Endothelial cell of umbilical vein (primary cell): ENCODE measurements around the gene INTS11. TPM values are rescaled to one million over a fixed set of nuclear protein-coding genes. Genes with fewer than 3 reads are reported as not detected.

ENCODE experiments used
- BruUV-seq: library from RNA; stranded (reverse); fragments of 400-500 nt; replicated peaks from 2 replicates; lab custom pipeline; 2021; lab: Mats Ljungman, UMichigan
- CTCF ChIA-PET: fragments of 300-600, 350-600 bp; sonication (Branson Sonifier 250); formaldehyde crosslinking; loops from one replicate; lab custom pipeline; 2021; ENCODE audit warnings: antibody characterized with exemption, inconsistent platforms; lab: Charles Lee
- POLR2A ChIA-PET: fragments of 300-600, 350-600 bp; sonication (Branson Sonifier 250); formaldehyde crosslinking; loops from one replicate; lab custom pipeline; 2021; ENCODE audit warnings: antibody characterized with exemption, inconsistent platforms; lab: Charles Lee
- DNase-seq: peaks from one replicate; pipeline ENCODE4 v3.0.0-alpha.2; 2011; ENCODE audit warnings: low read depth, low spot score
- FAIRE-seq: peaks from 2 replicates; lab custom pipeline; 2011; peaks lifted over from hg19 to GRCh38; lab: Jason Lieb, UNC
- H2AFZ ChIP-seq: 2 replicates; pipeline ENCODE4 v1.6.0; 2012; ENCODE audit warnings: low read depth, low read length, control low read depth, inconsistent platforms
- H3K27ac ChIP-seq: 2 replicates; pipeline ENCODE4 v1.5.1; 2011; ENCODE audit warnings: low read depth, mild to moderate bottlenecking, control low read depth, low read length, moderate library complexity; ENCODE audit not compliant: insufficient read depth
- H3K27me3 ChIP-seq, 2 experiments: 2 replicates each; pipeline versions ENCODE4 v1.6.0 to v1.6.1; 2011; ENCODE audit warnings: low read length in 2 of 2, mixed read lengths in 1 of 2; ENCODE audit not compliant: control insufficient read depth in 2 of 2, insufficient read depth in 2 of 2
- H3K36me3 ChIP-seq, 2 experiments: 2 replicates in 1 of 2; 3 replicates in 1 of 2; pipeline ENCODE4 v1.5.1; 2011; ENCODE audit warnings: low read length in 2 of 2, mild to moderate bottlenecking in 1 of 2, moderate library complexity in 1 of 2; ENCODE audit not compliant: control insufficient read depth in 2 of 2, insufficient read depth in 2 of 2; ENCODE audit errors: extremely low read depth in 1 of 2
- H3K4me1 ChIP-seq: 3 replicates; pipeline ENCODE4 v1.5.1; 2011; ENCODE audit warnings: mild to moderate bottlenecking, low read length; ENCODE audit not compliant: control insufficient read depth, insufficient read depth; ENCODE audit errors: extremely low read depth
- H3K4me2 ChIP-seq: 2 replicates; pipeline ENCODE4 v1.6.1; 2011; ENCODE audit warnings: low read length, control low read depth, mixed read lengths; ENCODE audit not compliant: insufficient read depth
- H3K4me3 ChIP-seq, 3 experiments: fragments of 200-600 bp in 1 of 3; sonication (generic), shearing (Covaris generic) in 1 of 3; replicated peaks in 1 of 3; 2 replicates each; pipeline ENCODE4 v1.5.1; 2011 to 2016; ENCODE audit warnings: control low read depth in 3 of 3, low read length in 3 of 3, mild to moderate bottlenecking in 2 of 3, inconsistent platforms in 1 of 3, low read depth in 1 of 3, moderate library complexity in 1 of 3; ENCODE audit not compliant: insufficient read depth in 1 of 3
- H3K79me2 ChIP-seq: 2 replicates; pipeline ENCODE4 v1.6.0; 2012; ENCODE audit warnings: low read length, inconsistent platforms; ENCODE audit not compliant: control insufficient read depth, insufficient read depth
- H3K9ac ChIP-seq: replicated peaks from 2 replicates; pipeline ENCODE3; 2011; ENCODE audit warnings: low read length, control low read depth; ENCODE audit not compliant: insufficient read depth; ENCODE audit errors: extremely low read depth
- H3K9me1 ChIP-seq: replicated peaks from 3 replicates; pipeline ENCODE4 v1.6.0; 2011; ENCODE audit warnings: mild to moderate bottlenecking, low read length; ENCODE audit not compliant: control insufficient read depth, insufficient read depth; ENCODE audit errors: extremely low read depth
- H3K9me3 ChIP-seq: replicated peaks from 2 replicates; pipeline ENCODE4 v1.5.1; 2012; ENCODE audit warnings: low read length, inconsistent platforms; ENCODE audit not compliant: control insufficient read depth, insufficient read depth
- H4K20me1 ChIP-seq: replicated peaks from 2 replicates; pipeline ENCODE3; 2011; ENCODE audit warnings: mild to moderate bottlenecking, low read length; ENCODE audit not compliant: control insufficient read depth, insufficient read depth; ENCODE audit errors: extremely low read depth
- EZH2 ChIP-seq: IDR thresholded peaks from 2 replicates; pipeline ENCODE4 v1.6.1; 2012; ENCODE audit warnings: borderline replicate concordance, low read depth, mild to moderate bottlenecking, moderate library complexity, low read length, inconsistent platforms; ENCODE audit not compliant: severe bottlenecking
- JUN ChIP-seq: IDR thresholded peaks from 2 replicates; pipeline ENCODE4 v1.6.1; 2011; ENCODE audit warnings: borderline replicate concordance, low read depth; ENCODE audit not compliant: insufficient read length, insufficient read depth
- dilution Hi-C: fragments of 300-500 bp; cut with MboI; formaldehyde crosslinking; loops from one replicate; pipeline ENCODE4 v1.15.0; 2019; ENCODE audit warnings: low sequenced_read_pairs; ENCODE audit not compliant: extremely low pct_ligation_motif_present
- intact Hi-C: fragments of 100-400 bp; cut with micrococcal nuclease; formaldehyde crosslinking; loops from one replicate; pipeline ENCODE4 v1.10.0; 2022
- polyA plus RNA-seq, 4 experiments: library from polyadenylated mRNA; depleted of rRNA in 3 of 4; stranded (reverse) in 3 of 4; unstranded in 1 of 4; fragments of >200 nt; gene quantifications; 2 replicates each; pipeline versions ENCODE4 v1.2.1 to v1.2.3, GENCODE V29; 2011 to 2012; ENCODE audit warnings: missing spikeins in 1 of 4
- total RNA-seq: library from RNA; stranded (reverse); gene quantifications from 2 replicates; pipeline ENCODE4 v1.2.3, GENCODE V29; 2021
- TF ChIP-seq, protein P1 (sequence below): IDR thresholded peaks from 2 replicates; pipeline ENCODE4 v1.6.1; 2011; ENCODE audit not compliant: insufficient read depth, insufficient read length
- TF ChIP-seq, protein P2 (sequence below), 2 donors: IDR thresholded peaks; 1 replicate in 1 of 2; 2 replicates in 1 of 2; pipeline ENCODE4 v1.5.1; 2011; ENCODE audit warnings: low read length in 2 of 2, mild to moderate bottlenecking in 2 of 2, moderate library complexity in 2 of 2, control low read depth in 1 of 2, inconsistent platforms in 1 of 2, low read depth in 1 of 2; ENCODE audit not compliant: insufficient read depth in 1 of 2; ENCODE audit errors: extremely low read depth in 1 of 2

The INTS11 gene
- total and polyA plus RNA-seq, 2 donors (not counting 3 experiments of a cell fraction or from before 2014, with no cell fraction given): 132 to 222 TPM

DNA sequence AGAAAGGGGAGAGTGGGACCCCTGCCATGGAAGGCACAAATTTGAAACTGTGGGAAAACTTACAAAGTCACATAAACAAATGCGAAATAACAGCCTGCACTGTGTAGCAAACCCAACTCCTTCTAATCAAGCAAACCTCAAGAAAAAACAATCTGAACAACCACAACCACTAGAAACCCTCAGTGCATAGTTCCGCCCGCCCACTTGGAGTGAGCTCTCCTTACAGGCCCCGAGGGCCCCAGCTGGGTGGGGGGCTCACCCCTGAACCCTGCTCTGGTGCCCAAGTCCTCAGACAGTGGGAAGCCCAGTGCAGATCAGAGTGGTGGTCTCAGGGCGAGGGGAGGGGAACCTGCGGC is 34.8 kb upstream of the INTS11 start:
- no peaks in the 10 kb centered on the region for H3K9me3 ChIP-seq
- no peaks in the 10 kb centered on the region for H3K4me1 ChIP-seq
- no peak for TF ChIP-seq JUN
- TF ChIP-seq EZH2: no peak
- TF ChIP-seq, protein P1, sequence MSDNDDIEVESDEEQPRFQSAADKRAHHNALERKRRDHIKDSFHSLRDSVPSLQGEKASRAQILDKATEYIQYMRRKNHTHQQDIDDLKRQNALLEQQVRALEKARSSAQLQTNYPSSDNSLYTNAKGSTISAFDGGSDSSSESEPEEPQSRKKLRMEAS: no peak
- TF ChIP-seq, protein P2, sequence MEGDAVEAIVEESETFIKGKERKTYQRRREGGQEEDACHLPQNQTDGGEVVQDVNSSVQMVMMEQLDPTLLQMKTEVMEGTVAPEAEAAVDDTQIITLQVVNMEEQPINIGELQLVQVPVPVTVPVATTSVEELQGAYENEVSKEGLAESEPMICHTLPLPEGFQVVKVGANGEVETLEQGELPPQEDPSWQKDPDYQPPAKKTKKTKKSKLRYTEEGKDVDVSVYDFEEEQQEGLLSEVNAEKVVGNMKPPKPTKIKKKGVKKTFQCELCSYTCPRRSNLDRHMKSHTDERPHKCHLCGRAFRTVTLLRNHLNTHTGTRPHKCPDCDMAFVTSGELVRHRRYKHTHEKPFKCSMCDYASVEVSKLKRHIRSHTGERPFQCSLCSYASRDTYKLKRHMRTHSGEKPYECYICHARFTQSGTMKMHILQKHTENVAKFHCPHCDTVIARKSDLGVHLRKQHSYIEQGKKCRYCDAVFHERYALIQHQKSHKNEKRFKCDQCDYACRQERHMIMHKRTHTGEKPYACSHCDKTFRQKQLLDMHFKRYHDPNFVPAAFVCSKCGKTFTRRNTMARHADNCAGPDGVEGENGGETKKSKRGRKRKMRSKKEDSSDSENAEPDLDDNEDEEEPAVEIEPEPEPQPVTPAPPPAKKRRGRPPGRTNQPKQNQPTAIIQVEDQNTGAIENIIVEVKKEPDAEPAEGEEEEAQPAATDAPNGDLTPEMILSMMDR (IDR thresholded peaks at IDR 0.05; ENCODE audit: extremely low read depth in 1 of 2, insufficient read depth in 1 of 2, low read depth in 1 of 2, low read length in 2 of 2): no peak
- dilution Hi-C loops: no loop called here
- POLR2A ChIA-PET: no interaction called here
- no peaks in the 10 kb centered on the region for H3K36me3 ChIP-seq
- BruUV-seq: no TSS peak
- H3K27me3 ChIP-seq: peaks cover 6 to 9% of the 10 kb centered on the region in 2 experiments
- H3K4me2 ChIP-seq: no peak overlapping the region
- intact Hi-C loops: no loop called here
- no peak overlapping the region for H3K27ac ChIP-seq
- CTCF ChIA-PET: no interaction called here
- FAIRE-seq (no peak), DNase-seq (no peak)
- H3K4me3 ChIP-seq: no peak overlapping the region
- H3K9me1 ChIP-seq: no peaks in the 10 kb centered on the region
- H3K79me2 ChIP-seq: no peaks in the 10 kb centered on the region
- no peaks in the 10 kb centered on the region for H4K20me1 ChIP-seq
- no peak overlapping the region for H2AFZ ChIP-seq
- no peak overlapping the region for H3K9ac ChIP-seq
